ENCODE data around the gene FNDC4.

Gene FNDC4

DNA sequence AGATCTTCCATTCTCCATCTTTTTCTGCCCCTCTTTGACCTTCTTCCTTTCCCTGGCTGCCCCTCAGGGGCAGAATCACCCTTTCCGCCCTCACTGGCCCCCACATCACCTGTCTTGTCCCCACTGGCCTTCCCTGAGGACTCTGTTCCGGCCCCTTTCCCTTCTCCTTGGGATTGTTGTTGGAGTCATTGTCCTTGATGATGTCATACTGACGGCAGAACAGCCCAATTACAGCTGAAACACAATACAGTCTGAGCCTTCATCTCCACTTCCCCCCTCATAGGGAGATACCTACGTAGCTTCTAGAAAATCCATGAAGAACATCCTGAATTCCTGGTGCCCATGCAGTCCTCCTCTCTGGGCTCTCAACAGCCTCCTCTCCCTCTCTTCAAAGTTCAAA lies 2.4 kb downstream of the FNDC4 start:
- no peak for DNase-seq

DNA sequence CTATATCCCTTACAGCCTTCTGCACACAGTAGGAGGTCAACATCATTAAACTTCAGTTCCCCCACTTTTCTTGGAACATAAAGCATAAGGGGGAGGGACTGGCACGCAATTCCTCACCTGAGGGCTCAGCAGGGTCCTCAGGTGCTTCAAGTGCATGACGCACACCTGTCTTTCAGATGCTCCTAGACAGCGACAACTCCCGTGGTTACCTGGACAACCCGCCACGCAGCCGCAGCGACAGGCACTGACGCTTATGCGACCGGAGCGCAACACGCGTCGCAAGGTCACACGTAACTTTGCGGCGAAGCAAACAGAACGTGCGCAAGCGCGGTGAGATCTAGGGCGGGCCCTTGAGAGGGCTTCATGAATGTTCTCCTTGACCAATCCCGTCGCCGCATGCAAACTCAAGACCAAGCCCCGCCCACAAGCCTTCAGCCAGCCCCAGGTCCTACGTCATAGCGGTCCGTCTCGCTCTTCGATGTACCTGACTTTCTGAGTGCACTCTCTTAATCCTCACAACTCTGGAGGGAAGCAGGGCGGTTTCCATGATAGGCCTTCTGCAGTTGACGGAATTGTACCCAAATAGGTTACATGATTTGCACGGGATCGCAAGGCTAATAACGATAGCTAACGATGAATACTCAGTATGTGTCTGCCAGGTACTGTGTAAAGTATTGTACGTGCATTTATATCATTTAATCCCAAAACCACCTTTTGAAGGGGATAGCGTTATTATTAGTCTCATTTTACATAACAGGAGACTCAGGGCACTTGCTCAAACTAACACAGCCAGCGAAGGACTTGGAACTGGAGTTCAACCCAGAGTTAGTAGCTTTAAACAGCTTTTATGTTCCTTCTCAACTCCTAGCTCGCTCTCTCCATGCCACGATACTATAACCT lies 5.3 kb downstream of the FNDC4 start, which contains the start of gene IFT172:
Gene IFT172, minus strand, starts transcription at position 246 of the 900 bp plus-strand sequence. Its CDS starts 90 bp downstream, at position 156.
- DNase-seq, result peak; percentile 100

DNA sequence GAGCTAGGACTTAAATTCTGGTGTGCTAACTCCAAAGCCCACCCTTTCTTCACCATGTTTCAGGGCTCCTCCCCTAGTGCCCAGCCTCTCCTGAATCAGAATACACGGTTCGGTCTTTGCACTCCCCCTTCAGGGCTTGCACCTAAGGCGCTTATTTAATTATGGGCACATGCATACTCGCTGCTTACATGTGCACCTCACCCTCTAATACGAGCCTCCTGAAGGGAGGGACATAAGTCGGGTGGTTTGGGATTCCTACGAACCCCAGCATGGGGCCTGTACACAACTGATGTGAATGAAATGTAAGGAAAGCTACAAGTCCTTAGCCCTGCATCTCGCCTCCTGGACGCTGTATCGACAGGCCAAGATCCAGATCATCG lies 5.9 kb downstream of the FNDC4 start:
- DNase-seq, result peak; percentile 52

DNA sequence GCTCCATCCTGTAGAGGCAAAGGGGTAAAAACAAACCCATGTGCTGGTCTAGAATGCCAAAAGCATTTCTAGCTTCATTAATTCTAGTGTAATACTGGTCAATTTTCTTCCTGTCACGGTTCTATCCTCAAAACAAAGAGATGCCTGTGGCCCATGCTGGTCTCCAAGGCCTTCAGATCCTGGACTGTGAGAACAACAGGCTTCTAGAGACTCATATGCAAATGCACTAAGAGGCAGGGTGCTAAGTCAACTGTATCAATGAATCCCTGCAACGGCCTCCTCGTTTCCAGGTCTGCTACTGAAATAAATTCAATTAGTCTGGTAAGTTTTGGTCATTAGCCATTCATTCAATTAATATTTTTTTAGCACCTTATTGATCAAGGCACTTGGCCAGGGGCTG lies 9.5 kb downstream of the FNDC4 start:
- DNase-seq, result no peak

DNA sequence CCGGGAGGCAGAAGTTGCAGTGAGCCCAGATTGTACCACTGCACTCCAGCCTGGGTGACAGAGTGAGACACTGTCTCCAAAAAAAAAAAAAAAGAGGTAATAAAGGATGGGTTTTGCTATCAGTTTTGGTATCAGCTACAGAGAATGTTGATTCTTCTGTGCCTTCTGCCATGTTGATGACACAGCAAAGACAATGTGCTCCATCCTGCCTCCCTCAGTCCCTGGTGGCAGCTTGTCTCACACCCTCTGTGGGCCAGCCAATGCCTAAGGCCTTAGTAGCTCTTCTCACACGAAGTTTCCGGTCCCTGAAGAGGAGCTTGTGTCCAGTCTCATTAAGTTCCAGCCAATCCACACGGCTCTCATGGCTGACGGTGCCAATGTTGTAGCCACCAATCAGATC lies 23.0 kb downstream of the FNDC4 start:
- DNase-seq, result no peak

DNA sequence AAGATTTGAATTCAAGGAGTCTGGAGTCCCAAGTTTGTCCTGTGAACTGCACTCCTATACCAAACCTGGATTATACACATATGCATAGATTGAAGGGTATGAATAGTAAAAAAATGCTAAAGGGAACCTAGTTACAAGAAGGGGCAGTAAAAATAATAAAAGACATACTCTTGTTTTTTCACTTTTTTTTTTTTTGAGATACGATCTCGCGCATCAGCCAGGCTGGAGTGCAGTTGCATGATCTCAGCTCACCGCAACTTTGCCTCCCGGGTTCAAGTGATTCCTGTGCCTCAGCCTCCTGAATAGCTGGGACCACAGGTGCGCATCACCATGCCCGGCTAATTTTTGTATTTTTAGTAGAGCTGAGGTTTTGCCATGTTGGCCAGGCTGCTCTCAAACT lies 30.6 kb downstream of the FNDC4 start:
- no peak for DNase-seq

DNA sequence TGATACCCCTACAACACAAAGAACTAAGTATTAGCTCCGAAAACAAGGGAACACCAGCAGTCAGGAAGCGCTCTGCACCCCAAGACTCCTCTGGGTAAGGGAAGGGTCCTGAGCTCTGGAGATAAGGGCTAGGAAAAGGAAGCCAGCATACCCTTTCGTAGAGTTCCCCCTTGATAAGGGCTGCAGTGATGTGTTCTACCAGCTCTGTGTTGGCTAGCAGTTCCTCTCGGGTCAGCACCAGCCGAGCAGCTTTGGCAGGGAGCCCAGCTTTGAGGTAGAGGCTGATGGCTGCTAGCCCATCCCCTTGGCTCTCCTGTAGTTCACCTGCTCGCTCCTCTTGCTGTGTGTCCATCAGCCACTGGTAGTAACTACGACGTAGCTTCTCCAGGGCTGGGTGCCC lies 33.9 kb downstream of the FNDC4 start:
- DNase-seq, result peak; percentile 54

DNA sequence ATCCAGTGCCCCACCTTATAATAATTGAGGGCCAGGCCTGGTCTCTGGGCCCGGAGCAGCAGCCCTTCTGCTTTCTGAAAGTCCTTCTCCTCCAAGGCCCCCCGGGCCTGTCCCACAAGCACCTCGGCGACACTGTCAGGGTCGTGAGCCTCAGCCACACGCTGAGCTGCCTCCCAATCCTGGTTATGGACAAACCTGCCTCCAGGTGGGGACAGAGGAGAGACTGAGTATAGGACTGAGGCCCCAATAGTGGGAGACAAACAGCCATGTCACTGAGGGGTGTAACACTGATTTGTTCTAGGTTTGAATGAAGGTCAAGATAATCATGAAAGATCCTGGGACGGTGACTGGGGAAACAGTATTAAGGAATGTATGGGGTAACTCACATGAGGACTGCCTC lies 41.0 kb downstream of the FNDC4 start:
- no peak for DNase-seq

DNA sequence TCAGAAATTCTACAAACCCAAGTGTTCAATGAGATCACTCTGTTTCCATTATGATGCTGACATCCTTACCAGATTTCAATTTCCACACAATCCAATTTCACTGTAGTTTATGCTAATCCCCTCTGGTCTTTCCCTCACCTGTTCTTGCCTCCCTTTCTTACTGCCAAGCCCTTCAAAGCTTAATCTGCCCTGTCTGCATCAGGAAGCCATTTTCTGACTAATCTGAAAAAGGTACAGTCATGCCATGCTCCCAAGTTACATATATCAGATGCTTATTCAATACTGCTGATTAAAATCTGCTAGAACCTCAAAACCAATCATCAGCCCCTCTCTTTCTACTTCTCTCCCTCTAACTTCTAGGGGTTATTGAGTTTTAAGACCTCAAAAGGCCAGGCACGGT lies 43.9 kb downstream of the FNDC4 start:
- no peak for DNase-seq

DNA sequence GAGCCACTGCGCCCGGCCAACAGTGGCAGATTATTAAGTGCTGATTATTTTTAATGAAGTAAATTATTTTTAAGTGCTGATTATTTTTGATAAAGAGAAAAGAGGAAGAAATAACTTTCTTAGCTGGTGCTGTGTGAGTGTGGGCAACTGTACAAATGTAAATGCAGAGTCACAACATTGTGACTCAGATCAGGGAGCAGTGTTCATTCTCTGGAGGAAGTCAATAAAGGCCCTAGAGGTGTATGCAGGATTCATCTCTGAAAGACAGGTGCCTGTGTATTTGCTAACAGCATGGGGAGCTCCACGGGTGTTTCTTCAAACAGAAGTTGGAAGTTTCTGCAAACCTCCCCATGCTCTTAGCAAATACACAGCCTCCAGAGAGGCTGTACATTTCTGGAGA lies 46.6 kb downstream of the FNDC4 start:
- peak; percentile 41 for DNase-seq

DNA sequence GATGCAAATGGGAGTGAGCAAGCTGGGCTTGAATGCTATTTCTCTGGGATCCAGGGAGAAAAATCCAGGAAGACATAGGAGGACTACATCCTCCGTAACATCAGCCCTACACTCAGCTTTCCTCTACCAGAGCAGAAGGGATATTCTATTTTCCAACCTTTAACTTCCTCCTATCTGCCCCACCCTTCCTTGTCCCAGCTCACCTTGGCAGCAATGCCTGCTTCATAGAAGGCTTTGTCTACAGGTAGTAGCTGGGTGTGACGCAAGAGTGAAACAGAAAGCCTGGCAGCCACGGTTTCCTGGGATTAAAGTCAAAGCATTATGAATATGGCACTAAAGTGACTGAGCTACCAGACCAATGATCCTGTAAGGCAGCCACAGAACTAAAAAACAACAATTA lies 48.9 kb downstream of the FNDC4 start:
- no peak for DNase-seq

DNA sequence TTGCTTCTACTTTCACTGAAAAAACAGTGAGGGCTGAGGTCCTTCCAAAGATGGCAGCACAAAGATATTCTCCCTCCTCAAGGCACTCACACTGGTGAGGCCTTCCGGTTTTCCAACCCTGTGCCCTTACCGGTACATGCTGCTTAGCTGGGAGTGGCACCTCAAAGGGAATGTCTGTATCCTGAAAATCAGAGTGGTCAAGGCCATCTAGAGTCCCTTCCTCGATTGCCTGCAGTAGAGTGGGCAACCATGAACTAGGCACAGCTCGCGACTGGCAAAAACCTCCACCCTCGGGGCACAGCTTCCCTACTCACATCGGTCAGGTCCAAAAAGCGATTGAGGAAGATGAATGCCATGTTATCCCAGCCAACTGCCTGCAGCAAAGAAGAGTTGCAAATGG lies 49.4 kb downstream of the FNDC4 start:
- DNase-seq, result no peak

DNA sequence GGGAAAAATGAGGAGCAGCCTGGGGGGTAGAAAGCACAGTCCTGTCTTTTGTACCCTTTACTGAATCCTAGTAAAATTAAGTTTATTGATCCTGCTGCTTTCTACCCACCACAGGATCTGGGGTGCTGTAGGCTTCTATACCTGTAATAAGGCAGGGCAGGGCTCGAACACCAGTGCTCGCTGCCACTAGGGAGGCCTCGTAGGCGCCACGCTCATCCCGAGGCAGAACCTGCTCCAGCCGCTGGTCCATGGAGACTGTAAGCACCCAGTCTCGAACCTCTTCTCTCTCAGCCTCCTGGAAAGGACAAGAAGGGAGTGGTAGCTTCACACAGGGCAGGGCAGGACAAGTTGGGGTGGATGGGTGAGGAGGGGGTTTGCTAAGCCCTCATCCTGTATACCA lies 49.8 kb downstream of the FNDC4 start:
- DNase-seq, result no peak

DNA sequence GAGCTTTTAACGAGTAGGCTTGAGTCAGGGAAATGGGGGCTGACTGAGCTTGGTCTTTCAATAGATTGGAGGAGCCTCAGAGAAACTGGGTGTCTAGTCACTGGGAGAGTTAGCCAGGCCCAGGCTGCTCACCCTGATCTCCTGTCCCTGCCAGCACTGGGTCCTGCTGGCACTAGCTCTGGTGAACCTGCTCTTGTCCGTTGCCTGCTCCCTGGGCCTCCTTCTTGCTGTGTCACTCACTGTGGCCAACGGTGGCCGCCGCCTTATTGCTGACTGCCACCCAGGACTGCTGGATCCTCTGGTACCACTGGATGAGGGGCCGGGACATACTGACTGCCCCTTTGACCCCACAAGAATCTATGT lies 52.1 kb downstream of the FNDC4 start:
- DNase-seq, result no peak

DNA sequence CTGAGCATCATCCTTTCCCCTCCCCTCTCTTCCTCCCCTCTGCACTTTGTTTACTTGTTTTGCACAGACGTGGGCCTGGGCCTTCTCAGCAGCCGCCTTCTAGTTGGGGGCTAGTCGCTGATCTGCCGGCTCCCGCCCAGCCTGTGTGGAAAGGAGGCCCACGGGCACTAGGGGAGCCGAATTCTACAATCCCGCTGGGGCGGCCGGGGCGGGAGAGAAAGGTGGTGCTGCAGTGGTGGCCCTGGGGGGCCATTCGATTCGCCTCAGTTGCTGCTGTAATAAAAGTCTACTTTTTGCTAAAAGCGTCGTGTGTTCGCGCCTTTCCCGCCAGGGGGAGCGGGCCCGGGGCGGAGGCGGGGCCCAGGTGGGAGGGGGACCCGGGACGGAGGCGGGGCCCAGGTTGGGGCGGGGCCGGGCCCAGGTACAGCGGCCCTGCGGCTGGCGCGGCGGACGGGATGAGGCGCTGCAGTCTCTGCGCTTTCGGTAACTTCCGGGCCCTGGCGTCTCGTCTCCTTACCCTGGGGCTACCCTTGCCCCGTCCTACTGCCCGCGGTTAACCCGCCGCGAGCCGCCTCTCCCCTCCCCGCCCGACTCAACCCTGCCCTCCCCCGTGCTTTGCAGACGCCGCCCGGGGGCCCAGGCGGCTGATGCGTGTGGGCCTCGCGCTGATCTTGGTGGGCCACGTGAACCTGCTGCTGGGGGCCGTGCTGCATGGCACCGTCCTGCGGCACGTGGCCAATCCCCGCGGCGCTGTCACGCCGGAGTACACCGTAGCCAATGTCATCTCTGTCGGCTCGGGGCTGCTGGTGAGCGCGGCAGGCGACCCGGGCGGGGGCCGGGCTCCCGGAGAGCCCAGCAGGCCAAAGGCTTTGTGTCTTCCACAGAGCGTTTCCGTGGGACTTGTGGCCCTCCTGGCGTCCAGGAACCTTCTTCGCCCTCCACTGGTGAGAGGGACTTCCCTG lies 52.8 kb downstream of the FNDC4 start, which contains the start of gene KRTCAP3:
Gene KRTCAP3, plus strand, starts transcription at position 424 of the 962 bp plus-strand sequence. Its CDS starts 32 bp downstream, at position 456.
- peak; percentile 81 for DNase-seq

Measured in COR-L47 (cell line).